K562 (cell line): ENCODE results near the gene FAM83E. TPM values are rescaled to one million over a fixed set of nuclear protein-coding genes. Genes with fewer than 3 reads are reported as not detected.

Experiments
- ADNP ChIP-seq: fragments of 200-800 bp; sonication (Bioruptor generic); IDR thresholded peaks from 2 replicates; pipeline ENCODE4 v1.6.1; 2016; ENCODE audit warnings: missing genetic modification characterization, missing compliant biosample characterization
- ATF7 ChIP-seq: fragments of 450-650 bp; IDR thresholded peaks from 2 replicates; pipeline ENCODE4 v1.7.1; 2014; ENCODE audit warnings: mild to moderate bottlenecking, moderate library complexity
- BRF2 ChIP-seq: IDR thresholded peaks from 3 replicates; pipeline ENCODE4 v1.6.1; 2011; ENCODE audit warnings: borderline replicate concordance, mild to moderate bottlenecking; ENCODE audit not compliant: insufficient read length, insufficient read depth
- COPS2 ChIP-seq: fragments of 450-650 bp; conservative IDR thresholded peaks from 2 replicates; pipeline ENCODE4 v1.6.1; 2016; ENCODE audit warnings: mild to moderate bottlenecking, moderate library complexity
- DEAF1 ChIP-seq: fragments of 450-650 bp; formaldehyde crosslinking; IDR thresholded peaks from 2 replicates; pipeline ENCODE4 v1.4.0; 2020; ENCODE audit warnings: mild to moderate bottlenecking, moderate library complexity
- DPF2 ChIP-seq: fragments of 450-650 bp; IDR thresholded peaks from 2 replicates; pipeline ENCODE4 v1.6.1; 2016
- ELF2 ChIP-seq: fragments of 250-450 bp; sonication (Bioruptor Pico); IDR thresholded peaks from 2 replicates; pipeline ENCODE4 v1.5.0; 2021; ENCODE audit warnings: mild to moderate bottlenecking
- ETS2 ChIP-seq: IDR thresholded peaks from 2 replicates; pipeline ENCODE4 v1.6.1; 2016; ENCODE audit warnings: borderline replicate concordance, missing genetic modification characterization, mild to moderate bottlenecking, moderate library complexity, missing compliant biosample characterization; ENCODE audit not compliant: poor library complexity, severe bottlenecking
- FOS ChIP-seq: IDR thresholded peaks from 3 replicates; pipeline ENCODE4 v1.6.1; 2011; ENCODE audit not compliant: insufficient read length; ENCODE audit errors: extremely low read depth
- HDAC6 ChIP-seq: IDR thresholded peaks from 2 replicates; pipeline ENCODE4 v1.6.1; 2012; ENCODE audit warnings: low read depth, mild to moderate bottlenecking, control low read depth, inconsistent platforms, low read length, moderate library complexity
- NFXL1 ChIP-seq: fragments of 450-650 bp; formaldehyde crosslinking; IDR thresholded peaks from 2 replicates; pipeline ENCODE4 v1.4.0; 2021; ENCODE audit warnings: mild to moderate bottlenecking
- NFYB ChIP-seq: IDR thresholded peaks from 2 replicates; pipeline ENCODE4 v1.6.1; 2011; ENCODE audit warnings: mild to moderate bottlenecking, moderate library complexity; ENCODE audit not compliant: insufficient read length; ENCODE audit errors: extremely low read depth
- PHB ChIP-seq: fragments of 250-450 bp; sonication (Bioruptor Pico); IDR thresholded peaks from 2 replicates; pipeline ENCODE4 v1.5.0; 2021
- PURB ChIP-seq: sonication (generic); formaldehyde crosslinking; IDR thresholded peaks from 2 replicates; pipeline ENCODE4 v1.9.0; 2021; ENCODE audit warnings: low read depth, mild to moderate bottlenecking, missing genetic modification reagents
- RFX5 ChIP-seq: IDR thresholded peaks from 2 replicates; pipeline ENCODE4 v1.6.1; 2011; ENCODE audit warnings: low read depth, mild to moderate bottlenecking, improper control_type of control experiment, low read length
- RHOXF2B ChIP-seq: fragments of 250-450 bp; sonication (Bioruptor Pico); conservative IDR thresholded peaks from 2 replicates; pipeline ENCODE4 v1.5.1; 2021
- SAFB ChIP-seq: fragments of 200-400 bp; formaldehyde crosslinking; IDR thresholded peaks from 2 replicates; pipeline ENCODE4 v1.6.1; 2017; ENCODE audit warnings: low read depth, low read length, borderline replicate concordance
- SMARCA4 ChIP-seq: fragments of 450-650 bp; IDR thresholded peaks from 2 replicates; pipeline ENCODE4 v1.6.1; 2016
- SP2 ChIP-seq: IDR thresholded peaks from 2 replicates; pipeline ENCODE4 v1.6.1; 2011; ENCODE audit warnings: mild to moderate bottlenecking, low read depth, low read length, moderate library complexity; ENCODE audit not compliant: poor library complexity, severe bottlenecking; ENCODE audit errors: extremely low read depth
- TOE1 ChIP-seq, 2 experiments: fragments of 450-650 bp in 1 of 2; sonication (generic) in 1 of 2; formaldehyde crosslinking in 1 of 2; IDR thresholded peaks; 2 replicates each; pipeline versions ENCODE4 v1.7.1 to v1.8.0; 2016 to 2022; ENCODE audit warnings: borderline replicate concordance in 2 of 2, mild to moderate bottlenecking in 2 of 2, antibody characterized with exemption in 1 of 2, inconsistent platforms in 1 of 2, low read depth in 1 of 2, missing genetic modification reagents in 1 of 2, moderate library complexity in 1 of 2
- VEZF1 ChIP-seq: fragments of 200-800 bp; sonication (Bioruptor generic); IDR thresholded peaks from 2 replicates; pipeline ENCODE4 v1.6.1; 2017; ENCODE audit warnings: missing genetic modification characterization, missing compliant biosample characterization
- XRCC3 ChIP-seq: fragments of 450-650 bp; IDR thresholded peaks from 2 replicates; pipeline ENCODE4 v1.6.1; 2017; ENCODE audit warnings: mild to moderate bottlenecking, moderate library complexity
- YBX1 ChIP-seq: fragments of 450-650 bp; IDR thresholded peaks from 2 replicates; pipeline ENCODE4 v1.7.1; 2016; ENCODE audit warnings: mild to moderate bottlenecking
- ZC3H8 ChIP-seq: fragments of 450-650 bp; IDR thresholded peaks from 2 replicates; pipeline ENCODE4 v1.6.1; 2017
- ZKSCAN8 ChIP-seq: fragments of 200-800 bp; sonication (Bioruptor generic); IDR thresholded peaks from 2 replicates; pipeline ENCODE4 v1.6.1; 2016; ENCODE audit warnings: missing genetic modification characterization, missing compliant biosample characterization
- ZNF764 ChIP-seq: fragments of 250-450 bp; sonication (Bioruptor Pico); IDR thresholded peaks from 2 replicates; pipeline ENCODE4 v1.4.0; 2020; ENCODE audit warnings: low read depth, mild to moderate bottlenecking, moderate library complexity
- polyA plus RNA-seq, 8 experiments: library from polyadenylated mRNA; depleted of rRNA in 4 of 8; stranded (reverse) in 5 of 8; unstranded in 3 of 8; fragments of >200 nt; fragmentation: Nextera tagmentation in 2 of 8; fragmentation: Illumina TruSeq in 1 of 8; extraction: Ambion mirVana in 2 of 8; extraction: Trizol in 1 of 8; gene quantifications; 2 replicates each; pipeline versions ENCODE4 v1.2.1 to v1.2.3, GENCODE V29; 2011 to 2014; ENCODE audit warnings: inconsistent platforms in 1 of 8, missing spikeins in 1 of 8
- total RNA-seq, 7 experiments: library from RNA; depleted of rRNA in 6 of 7; stranded (reverse); fragments of >200 nt in 6 of 7; fragmentation: Illumina TruSeq in 2 of 7; extraction: Trizol in 2 of 7; gene quantifications; 2 replicates each; pipeline versions ENCODE4 v1.2.1 to v1.2.3, GENCODE V29; 2011 to 2021; ENCODE audit warnings: low replicate concordance in 1 of 7

The FAM83E gene
- total and polyA plus RNA-seq, 9 of the 15 experiments (the other 6 are each of a cell fraction or from before 2014, with no cell fraction given): 0.15 to 0.87 (median 0.29) TPM; not detected in 4

- TF ChIP-seq ATF7 (peak; percentile 35; the same call in 1 of the 2 replicates), ZNF764 (CRISPR knock-in tag) (no peak), ELF2 (CRISPR knock-in tag) (no peak), PURB (CRISPR knock-in tag) (no peak), SMARCA4 (no peak), YBX1 (no peak), ZC3H8 (no peak), ADNP (no peak), SAFB (no peak), BRF2 (no peak), COPS2 (no peak), ETS2 (no peak), PHB (0 out of 2 replicates have a peak, but pooled peaks have one; percentile 10), DEAF1 (CRISPR knock-in tag) (no peak), FOS (no peak), XRCC3 (no peak), SP2 (no peak), RFX5 (no peak), NFYB (no peak), DPF2 (0 out of 2 replicates have a peak, but pooled peaks have one; percentile 5), VEZF1 (CRISPR knock-in tag) (peak; percentile 99), RHOXF2B (CRISPR knock-in tag) (no peak), ZKSCAN8 (no peak), TOE1 (IDR thresholded peaks at IDR 0.05; ENCODE audit: borderline replicate concordance) (peak; percentile 98), TOE1 (CRISPR knock-in tag; IDR thresholded peaks at IDR 0.05; ENCODE audit: borderline replicate concordance, low read depth) (no peak), HDAC6 (no peak), NFXL1 (no peak)
These were observed 19.8 kb upstream of the FAM83E start (continued) for GRCh38 chr19:48634424-48635262.
